HG03064 (cell line): ENCODE results near the gene CBFA2T3.
"Not testable (repeated sequence)": the region's sequence is repeated elsewhere in the genome, so short reads cannot be mapped to it uniquely, and the experiment has no call there.

ENCODE experiments used
- ATAC-seq: cut with Tn5 transposase; IDR thresholded peaks from one replicate; pipeline ENCODE4 v1.9.1; 2021; ENCODE audit warnings: low read depth; ENCODE audit not compliant: unreplicated experiment

Gene CBFA2T3

GRCh38 chr16:88896238-88897070 is 80.6 kb downstream of the CBFA2T3 start:
- ATAC-seq = no peak

GRCh38 chr16:88895335-88895734 is 81.7 kb downstream of the CBFA2T3 start:
- ATAC-seq = no peak

- ATAC-seq = no peak
Observed at GRCh38 chr16:88894681-88895300, 82.2 kb downstream of the CBFA2T3 start.

- not testable (repeated sequence) for ATAC-seq
Observed at GRCh38 chr16:88894266-88894665, 82.7 kb downstream of the CBFA2T3 start.

GRCh38 chr16:88893127-88893968 is 83.7 kb downstream of the CBFA2T3 start:
- no peak for ATAC-seq

- ATAC-seq = no peak
Observed at GRCh38 chr16:88892065-88892464, 84.9 kb downstream of the CBFA2T3 start.

- ATAC-seq = no peak
Observed at GRCh38 chr16:88891083-88891482, 85.9 kb downstream of the CBFA2T3 start.

GRCh38 chr16:88889702-88890352 is 87.2 kb downstream of the CBFA2T3 start:
- ATAC-seq = not testable (repeated sequence)

- ATAC-seq = no peak
Observed at GRCh38 chr16:88888461-88889387, 88.3 kb downstream of the CBFA2T3 start.

GRCh38 chr16:88888057-88888456 is 89.0 kb downstream of the CBFA2T3 start:
- ATAC-seq = no peak

- no peak for ATAC-seq
Observed at GRCh38 chr16:88886845-88887521, 90.0 kb downstream of the CBFA2T3 start.

- ATAC-seq = no peak
Observed at GRCh38 chr16:88886420-88886844, 90.6 kb downstream of the CBFA2T3 start.

GRCh38 chr16:88885693-88886280 is 91.2 kb downstream of the CBFA2T3 start:
- no peak for ATAC-seq

- no peak for ATAC-seq
Observed at GRCh38 chr16:88884569-88885271, 92.3 kb downstream of the CBFA2T3 start.

- no peak for ATAC-seq
Observed at GRCh38 chr16:88883946-88884345, 93.1 kb downstream of the CBFA2T3 start.

- ATAC-seq = no peak
Observed at GRCh38 chr16:88883117-88883895, 93.7 kb downstream of the CBFA2T3 start.

GRCh38 chr16:88882358-88883030 is 94.5 kb downstream of the CBFA2T3 start:
- no peak for ATAC-seq
